Epidermal melanocyte (primary cell): ENCODE results near the gene AEBP1.
A peak's percentile ranks its signal among the peaks of the same experiment; 100 is the strongest.

Experiments
- DNase-seq: peaks from one replicate; pipeline ENCODE4 v3.0.0; 2011; ENCODE audit warnings: low spot score; ENCODE audit not compliant: insufficient read length

Gene AEBP1

DNA sequence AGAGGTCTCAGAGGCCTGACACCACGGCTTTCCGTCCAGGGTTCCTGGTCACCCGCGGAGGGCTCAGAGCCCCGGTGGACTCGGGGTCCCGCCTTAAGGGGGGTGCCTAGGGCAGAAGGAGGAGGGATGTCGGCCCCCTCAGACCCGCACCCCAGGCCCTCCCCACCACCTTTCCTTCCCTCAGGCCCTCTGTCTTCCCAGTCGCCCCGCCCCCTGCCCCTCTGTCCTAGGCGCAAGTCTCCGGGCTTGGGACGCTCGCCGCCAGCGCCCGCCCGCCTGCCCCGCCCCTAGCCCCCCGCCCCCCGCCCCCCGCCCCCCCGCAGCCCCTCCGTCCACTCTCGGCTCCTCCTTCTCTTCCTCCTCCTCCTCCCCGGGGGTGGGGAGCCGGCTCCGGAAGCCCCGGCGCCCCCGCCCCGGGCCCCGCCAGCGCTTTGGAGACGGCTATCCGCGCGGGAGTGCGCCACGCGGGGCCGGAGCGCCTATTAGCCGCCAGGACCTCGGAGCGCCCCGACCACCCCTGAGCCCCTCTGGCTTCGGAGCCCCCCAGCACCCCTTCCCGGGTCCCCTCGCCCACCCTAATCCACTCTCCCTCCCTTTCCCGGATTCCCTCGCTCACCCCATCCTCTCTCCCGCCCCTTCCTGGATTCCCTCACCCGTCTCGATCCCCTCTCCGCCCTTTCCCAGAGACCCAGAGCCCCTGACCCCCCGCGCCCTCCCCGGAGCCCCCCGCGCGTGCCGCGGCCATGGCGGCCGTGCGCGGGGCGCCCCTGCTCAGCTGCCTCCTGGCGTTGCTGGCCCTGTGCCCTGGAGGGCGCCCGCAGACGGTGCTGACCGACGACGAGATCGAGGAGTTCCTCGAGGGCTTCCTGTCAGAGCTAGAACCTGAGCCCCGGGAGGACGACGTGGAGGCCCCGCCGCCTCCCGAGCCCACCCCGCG is at the start of gene AEBP1:
Gene AEBP1 (plus strand): TSS at position 423 of the 937 bp plus-strand sequence. CDS start 321 bp downstream, at position 744.
- peak; percentile 62 for DNase-seq

DNA sequence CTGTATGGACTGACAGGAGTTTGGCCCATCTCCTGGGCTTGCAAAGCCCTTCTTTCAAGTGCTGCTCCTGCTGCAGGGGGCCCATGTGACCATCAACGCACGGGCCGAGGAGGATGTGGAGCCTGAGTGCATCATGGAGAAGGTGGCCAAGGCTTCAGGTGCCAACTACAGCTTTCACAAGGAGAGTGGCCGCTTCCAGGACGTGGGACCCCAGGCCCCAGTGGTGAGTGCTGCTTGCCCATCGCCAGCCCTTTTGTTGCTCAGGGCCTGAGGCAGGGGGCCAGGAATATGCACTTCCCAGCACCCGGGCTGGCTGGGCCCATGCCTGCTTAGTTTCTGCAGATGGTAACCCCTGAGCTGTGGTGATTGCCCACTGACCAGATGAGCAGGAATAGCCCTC is 47.5 kb upstream of the AEBP1 start:
- no peak for DNase-seq

DNA sequence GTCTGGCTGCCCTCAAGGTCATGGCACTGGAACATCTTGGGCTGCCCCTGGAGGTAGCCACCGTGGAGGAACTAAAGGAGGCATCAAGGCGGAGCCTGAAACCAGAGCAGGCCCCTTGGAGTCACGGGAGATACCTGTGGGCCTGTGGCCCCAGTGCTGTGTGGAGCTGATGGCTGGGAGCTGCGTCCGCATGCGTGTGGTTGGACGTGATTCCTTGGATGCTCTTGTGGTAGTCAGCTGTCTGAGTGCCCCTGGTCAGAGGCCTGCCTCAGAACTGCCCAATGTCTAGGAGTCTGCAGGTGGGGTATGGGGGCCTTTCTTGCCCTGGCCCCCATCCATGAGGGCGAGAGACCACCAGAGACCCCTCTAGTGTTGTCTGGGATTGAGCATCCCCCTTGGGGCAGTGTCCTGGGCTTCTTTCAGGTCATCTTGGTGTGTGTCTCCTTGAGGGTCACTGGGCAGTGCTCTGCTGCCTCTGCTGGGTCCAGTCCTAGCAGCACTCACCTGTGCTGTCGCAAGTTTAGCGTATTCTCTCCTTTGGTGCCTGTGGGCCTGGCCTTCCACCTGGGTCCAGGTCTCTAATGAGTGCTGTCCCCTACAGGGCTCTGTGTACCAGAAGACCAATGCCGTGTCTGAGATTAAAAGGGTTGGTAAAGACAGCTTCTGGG is 46.8 kb upstream of the AEBP1 start:
- no peak for DNase-seq

DNA sequence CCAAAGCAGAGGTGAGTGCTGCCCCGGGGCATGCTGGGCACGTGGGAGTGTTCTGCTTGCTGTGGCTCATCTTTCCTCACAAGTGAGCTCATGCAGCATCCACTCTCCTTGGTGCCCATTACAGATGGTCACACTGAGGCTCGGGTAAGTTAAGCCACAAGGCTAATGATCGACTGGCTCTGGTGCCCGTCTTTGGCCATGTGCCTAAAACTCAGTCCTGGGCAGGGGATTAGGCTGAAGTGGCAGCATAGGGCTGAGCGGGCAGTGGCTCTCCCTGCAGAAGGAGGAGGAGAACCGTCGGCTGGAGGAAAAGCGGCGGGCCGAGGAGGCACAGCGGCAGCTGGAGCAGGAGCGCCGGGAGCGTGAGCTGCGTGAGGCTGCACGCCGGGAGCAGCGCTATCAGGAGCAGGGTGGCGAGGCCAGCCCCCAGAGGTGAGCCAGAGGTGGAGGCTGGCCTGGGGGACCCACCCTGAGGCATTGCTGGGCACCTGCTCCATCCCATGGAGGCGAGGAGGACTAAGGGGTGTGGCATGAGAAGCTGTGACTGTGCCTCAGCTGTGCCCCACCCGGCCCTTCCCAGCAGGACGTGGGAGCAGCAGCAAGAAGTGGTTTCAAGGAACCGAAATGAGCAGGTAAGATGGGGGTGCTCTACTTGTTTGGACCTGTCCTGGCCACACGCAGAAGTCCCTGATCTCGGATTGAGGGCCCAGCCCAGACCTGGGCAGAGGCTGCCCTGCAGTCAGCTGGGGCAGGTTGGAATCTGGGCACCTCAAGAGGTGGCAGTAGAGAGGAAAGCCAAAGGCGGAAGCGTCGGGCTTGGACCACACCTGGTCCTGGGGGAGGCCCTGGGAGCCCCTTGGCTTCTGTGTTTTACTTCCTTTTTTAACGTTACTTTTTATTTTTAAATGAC is 46.0 kb upstream of the AEBP1 start:
- DNase-seq, result no peak

DNA sequence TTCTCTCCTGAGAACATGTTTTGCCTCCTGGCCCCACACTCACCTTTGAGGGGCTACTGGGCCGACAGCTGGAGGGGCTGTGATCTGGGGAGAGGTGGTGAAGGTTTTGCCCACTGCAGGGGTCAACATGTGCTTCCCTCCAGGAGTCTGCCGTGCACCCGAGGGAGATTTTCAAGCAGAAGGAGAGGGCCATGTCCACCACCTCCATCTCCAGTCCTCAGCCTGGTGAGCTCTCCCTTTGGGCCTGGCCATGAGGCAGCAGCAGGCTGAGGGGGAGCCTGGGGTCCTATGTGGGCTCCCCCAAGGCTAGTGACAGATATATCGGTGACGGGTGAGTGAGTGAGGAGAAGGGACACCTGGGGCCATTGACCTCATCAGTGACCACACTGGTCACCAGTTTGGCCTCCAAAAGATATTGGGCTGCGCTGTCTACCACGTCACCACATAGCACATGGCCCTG is 45.4 kb upstream of the AEBP1 start:
- DNase-seq, result no peak

DNA sequence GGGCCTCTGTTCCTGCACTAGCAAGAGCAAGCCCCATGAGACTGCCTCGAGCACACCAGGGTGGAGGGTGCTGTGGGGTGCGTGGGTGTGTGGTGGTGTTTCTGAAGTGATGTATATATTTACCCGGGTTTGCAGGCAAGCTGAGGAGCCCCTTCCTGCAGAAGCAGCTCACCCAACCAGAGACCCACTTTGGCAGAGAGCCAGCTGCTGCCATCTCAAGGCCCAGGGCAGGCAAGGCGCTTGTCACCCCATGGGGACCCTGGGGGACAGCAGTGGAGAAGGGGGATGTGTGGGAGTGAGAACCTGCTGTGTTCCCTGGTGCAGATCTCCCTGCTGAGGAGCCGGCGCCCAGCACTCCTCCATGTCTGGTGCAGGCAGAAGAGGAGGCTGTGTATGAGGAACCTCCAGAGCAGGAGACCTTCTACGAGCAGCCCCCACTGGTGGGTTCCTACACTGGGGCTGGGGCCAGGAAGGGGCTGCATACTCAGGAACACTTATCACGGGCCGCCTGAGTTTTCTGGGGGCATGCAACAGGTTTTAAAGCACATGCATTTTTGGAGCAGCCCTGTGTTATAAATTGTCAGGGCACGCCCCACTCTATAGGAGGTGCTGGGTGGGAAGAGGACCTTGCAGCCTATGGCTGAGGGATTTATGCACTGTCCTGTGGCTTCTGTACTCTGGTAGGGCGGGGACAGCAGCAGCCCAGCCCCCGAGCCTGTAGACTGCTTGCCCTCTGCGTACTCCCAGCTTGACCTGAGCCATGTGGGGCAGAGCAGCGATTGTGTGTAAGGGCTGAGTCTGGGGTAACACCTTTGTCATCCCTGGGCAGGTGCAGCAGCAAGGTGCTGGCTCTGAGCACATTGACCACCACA is 44.7 kb upstream of the AEBP1 start:
- no peak for DNase-seq

DNA sequence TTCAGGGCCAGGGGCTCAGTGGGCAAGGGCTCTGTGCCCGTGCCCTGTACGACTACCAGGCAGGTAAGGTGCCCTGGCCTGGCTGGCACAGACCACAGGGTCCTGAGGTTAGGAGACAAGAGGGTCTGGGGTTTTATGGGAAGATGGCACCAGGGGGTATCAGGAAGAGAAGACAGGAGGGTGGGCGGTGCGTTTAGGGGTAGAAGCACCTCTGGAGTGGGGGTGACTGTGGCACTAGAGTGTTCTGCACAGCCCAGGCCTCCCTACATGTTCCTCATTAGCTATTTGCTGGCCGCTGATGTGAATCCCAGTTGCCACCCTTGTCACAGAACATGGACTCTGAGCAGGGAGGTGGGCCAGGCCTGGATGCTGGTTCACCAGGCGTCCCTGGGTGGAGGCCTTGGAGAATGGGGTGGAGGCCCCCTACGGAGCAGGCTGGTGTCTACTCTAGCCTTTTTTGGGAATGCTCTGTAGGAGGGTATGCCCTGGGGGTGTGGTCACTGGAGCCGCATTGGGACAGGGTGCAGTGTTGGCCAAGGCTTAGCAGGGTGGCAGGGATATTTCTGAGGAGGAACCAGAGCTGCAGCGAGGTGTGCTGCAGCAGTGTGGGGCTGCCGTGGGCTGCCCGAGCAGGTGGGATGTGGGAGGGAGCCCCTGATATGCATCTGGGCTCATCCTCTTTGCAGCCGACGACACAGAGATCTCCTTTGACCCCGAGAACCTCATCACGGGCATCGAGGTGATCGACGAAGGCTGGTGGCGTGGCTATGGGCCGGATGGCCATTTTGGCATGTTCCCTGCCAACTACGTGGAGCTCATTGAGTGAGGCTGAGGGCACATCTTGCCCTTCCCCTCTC is 43.8 kb upstream of the AEBP1 start:
- no peak for DNase-seq

DNA sequence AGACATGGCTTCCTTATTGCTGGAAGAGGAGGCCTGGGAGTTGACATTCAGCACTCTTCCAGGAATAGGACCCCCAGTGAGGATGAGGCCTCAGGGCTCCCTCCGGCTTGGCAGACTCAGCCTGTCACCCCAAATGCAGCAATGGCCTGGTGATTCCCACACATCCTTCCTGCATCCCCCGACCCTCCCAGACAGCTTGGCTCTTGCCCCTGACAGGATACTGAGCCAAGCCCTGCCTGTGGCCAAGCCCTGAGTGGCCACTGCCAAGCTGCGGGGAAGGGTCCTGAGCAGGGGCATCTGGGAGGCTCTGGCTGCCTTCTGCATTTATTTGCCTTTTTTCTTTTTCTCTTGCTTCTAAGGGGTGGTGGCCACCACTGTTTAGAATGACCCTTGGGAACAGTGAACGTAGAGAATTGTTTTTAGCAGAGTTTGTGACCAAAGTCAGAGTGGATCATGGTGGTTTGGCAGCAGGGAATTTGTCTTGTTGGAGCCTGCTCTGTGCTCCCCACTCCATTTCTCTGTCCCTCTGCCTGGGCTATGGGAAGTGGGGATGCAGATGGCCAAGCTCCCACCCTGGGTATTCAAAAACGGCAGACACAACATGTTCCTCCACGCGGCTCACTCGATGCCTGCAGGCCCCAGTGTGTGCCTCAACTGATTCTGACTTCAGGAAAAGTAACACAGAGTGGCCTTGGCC is 43.0 kb upstream of the AEBP1 start:
- no peak for DNase-seq

DNA sequence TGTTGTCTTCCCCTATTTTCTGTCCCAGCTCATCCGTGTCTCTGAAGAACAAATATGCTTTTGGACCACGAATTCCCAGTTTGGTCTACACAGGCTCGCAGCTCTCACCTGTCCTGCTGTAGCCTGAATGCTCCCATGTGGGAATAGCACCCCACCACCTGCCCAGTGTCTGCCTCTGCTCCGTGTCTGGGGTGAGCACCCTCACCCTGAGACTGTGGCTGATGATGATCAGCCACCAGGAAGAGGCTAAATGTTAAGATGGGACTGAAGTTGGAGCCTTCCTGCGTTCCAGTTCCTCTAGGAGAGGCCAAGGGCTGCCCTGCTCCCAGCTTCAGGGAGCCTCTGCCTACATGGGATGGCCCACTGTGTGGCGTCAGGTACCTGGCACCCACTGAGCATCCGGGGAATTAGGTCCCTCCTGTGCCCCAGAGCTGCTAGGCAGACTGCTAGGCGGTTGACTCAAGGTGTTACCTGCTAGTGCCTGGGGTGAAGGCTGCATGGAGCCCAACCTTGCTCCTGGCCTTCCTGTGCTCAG is 42.4 kb upstream of the AEBP1 start:
- DNase-seq, result no peak

DNA sequence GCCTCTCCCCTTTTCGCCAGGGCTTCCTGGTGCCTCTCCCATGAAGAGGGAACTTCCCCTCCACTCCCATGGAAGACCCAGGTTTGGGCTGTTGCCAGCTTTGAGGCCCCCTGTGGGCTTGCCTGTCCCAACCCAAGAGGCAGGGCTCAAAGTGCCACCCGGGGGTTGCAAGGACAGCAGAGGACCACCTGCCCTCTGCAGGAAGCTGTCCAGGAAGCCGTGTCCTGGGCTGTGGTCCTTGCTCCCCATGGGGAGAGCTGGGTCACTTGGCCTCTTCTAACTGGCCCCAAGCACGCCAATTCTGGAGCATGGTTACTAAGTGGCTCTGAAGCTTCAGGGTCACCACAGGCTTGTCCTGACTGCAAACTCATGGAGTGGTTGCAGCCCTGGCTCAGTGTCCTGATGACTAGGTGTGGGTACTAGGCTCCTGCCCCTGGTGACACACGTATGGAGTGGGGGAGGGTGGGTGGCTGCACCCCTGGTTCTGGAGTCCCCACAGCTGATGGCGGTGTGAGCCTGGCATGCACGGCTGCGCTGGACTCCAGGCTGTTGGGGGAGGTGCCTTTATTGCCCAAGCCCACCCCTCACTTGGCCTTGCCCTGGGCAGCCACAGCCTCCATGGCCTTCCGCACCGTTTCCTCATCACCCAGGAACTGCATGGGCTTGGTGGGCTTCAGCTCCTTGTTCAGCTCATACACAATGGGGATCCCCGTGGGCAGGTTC is 41.8 kb upstream of the AEBP1 start:
- DNase-seq, result no peak

DNA sequence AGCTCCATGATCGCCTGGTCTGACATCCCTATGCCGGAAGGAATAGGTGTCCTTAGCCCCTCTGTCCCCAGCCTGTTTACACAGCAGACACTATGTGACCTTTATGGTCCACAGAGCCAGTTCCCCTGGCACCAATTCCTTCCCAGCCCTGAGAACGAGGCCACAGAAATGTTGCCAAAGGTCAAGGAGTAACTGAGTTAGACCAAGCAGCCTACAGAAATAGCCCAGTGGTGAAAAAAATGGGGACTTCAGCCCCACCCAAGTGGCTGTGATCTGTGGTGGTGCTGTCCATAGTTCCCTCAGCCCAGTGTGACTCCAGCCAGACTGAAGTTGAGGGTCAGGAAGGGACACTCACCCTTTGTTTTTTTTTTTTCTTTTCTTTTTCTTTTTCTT is 41.2 kb upstream of the AEBP1 start:
- DNase-seq, result no peak

DNA sequence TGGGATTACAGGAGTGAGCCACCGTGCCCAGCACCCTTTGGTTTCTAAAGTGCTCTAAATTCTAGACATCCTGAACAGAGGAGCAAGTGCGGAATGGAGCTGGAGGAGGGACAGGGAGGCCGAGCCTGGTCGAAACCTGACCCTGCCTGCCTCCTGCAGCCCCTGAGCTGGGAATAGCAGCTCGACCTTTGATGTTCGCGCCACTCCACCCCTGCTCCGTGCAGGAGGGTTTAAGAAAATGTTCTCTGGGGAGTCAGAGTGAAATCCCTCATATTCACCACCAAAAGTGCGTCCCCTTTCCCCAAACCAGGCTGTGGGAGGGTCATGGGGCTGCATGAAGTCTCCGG is 40.6 kb upstream of the AEBP1 start:
- DNase-seq, result no peak

DNA sequence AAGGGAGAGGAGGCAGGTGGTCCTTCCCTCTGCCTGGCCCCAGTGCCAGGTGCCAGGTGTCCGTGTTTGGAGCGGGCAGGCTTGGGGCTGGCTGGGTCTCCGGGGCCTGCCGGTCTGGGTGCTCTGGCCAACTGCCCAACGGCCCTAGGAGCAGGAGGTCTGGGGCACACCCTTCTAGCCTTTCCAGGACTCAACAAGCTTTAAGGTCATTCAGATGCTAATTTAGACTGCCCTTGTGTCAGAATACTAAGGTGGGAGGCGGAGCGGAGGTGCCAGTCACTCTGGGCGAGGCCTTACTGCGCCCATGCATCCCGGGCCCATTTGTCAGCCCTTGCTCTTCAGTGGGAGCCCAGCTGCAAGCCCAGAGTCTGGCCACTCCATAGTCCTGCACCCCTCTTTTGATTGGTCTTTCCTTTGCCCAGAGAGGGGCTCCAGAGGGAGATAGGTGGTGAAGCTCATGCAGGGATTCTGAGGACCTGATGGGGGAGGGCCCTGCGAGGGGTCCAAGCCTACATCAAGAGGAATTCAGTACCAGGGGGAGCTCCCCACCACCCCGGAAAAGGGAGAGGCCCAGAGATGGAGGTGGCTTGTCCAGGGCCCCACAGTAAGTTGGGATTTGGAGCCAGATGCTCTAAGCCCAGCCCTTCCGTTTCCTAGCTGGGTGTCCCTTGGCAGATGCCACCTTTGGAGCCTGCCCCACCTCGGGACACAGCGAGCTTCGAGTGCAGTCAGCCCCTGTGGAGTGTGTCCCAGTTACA is 40.1 kb upstream of the AEBP1 start:
- DNase-seq, result no peak

DNA sequence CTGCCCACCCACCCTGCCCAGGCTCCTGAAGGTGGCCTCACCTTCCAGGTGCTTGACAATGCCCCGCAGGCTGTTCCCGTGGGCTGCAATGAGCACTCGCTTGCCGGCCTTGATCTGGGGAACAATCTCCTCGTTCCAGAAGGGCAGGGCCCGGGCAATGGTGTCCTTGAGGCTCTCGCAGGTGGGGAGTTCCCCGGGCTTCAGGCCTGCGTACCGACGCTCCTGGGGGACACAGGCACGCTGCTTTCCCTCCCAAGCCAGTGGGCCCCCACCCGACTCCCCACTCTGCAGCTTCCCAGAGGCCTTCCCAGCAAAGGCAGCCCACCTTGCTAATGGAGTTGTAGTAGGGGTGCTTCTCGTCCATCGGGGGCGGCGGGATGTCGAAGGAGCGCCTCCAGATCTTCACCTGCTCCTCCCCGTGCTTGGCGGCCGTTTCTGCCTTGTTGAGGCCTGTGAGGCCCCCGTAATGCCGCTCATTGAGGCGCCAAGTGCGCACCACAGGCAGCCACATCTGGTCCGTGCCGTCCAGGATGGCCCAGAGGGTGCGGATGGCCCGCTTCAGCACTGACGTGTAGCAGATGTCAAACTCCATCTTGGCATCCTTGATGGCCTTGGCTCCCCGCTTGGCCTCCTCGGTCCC is 39.2 kb upstream of the AEBP1 start:
- no peak for DNase-seq

DNA sequence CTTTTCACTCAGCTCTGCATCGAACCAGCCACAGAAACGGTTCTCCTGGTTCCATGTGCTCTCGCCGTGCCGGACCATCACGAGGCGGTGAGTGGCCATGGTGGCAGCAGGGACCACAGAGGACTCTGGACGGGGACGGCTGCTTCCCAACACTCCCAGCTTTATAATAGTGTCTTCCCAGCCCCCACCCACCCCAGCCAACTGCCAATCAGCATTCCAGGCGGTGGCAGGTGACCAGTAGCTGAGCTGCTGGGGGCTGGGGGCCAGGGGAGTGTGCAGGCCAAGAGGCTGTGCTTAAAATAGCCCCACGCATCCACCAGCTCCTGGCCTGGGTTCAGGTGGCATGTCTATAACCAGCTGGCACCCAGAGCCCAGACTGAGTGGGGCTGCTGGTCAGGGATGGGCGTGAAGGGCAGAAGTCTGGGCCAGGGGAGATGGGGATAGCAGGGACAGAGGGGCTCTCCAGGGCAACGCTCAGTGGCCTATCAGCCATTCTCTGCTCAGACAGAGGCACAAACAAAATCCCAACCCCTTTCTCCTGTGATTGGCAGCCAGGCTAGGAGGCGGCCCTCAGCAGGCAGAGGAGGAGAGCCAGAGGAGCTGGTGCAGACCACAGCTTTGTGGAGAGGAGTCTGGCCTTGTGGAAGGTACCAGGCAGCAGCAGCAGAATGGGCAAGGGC is 38.6 kb upstream of the AEBP1 start, which contains the start of gene PGAM2:
Gene PGAM2 (minus strand): TSS at position 137 of the 680 bp plus-strand sequence. CDS start 38 bp downstream, at position 99.
- no peak for DNase-seq

DNA sequence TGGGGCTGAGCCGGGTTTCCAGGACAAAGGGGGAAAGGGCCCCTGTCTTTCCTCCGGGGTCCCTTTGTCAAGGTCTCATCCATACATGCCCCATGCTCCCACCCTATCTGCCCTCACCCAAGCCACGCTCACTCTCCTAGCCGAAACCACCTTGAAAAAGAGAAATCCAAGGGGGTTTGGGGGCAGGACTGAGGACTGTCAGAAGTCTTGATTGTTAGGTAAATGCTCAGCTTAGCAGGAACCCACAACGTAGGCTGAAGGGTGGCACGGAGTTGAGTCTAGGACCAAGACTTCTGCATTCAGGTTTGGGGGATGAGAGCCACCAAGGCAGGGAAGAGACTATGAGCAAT is 38.1 kb upstream of the AEBP1 start:
- DNase-seq, result no peak
